ENCODE measurements around the gene MAGOH. TPM values are rescaled to one million over a fixed set of nuclear protein-coding genes. Genes with fewer than 3 reads are reported as not detected.
A peak's percentile ranks its signal among the peaks of the same experiment; 100 is the strongest.

Gene MAGOH
- total and polyA plus RNA-seq, 9 of the 15 experiments (the other 6 are each of a cell fraction or from before 2014, with no cell fraction given) = 102 to 342 (median 135) TPM

DNA sequence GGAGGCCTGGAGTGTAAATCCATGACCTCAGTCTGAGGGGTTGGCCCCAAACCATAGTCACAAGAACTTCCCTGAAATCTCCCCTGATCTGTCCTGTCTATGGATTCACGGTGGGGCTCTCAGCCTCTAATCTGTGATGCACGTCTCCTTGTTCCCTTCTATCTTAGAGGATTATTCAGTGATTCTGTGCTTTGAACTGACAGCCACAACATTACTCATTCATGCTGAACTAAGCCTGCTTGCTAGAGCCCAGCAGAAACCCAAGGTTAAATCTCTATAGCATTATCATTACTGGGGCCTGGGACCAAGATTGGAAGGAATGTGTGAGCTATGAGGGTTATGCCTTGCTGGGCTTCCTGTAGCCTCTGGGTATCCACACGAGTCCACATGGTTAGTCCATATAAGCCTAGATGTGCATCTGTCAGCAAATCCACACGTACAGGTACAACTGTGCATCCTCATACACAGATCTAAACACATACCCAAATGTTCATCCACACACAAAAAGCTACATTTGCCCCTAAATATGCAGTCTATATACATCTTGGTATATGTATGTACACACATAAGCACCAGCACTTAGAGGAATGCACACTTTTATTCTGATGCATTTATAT is 22.4 kb upstream of the MAGOH start (continued):
- TF ChIP-seq, protein P1, sequence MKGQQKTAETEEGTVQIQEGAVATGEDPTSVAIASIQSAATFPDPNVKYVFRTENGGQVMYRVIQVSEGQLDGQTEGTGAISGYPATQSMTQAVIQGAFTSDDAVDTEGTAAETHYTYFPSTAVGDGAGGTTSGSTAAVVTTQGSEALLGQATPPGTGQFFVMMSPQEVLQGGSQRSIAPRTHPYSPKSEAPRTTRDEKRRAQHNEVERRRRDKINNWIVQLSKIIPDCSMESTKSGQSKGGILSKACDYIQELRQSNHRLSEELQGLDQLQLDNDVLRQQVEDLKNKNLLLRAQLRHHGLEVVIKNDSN (CRISPR knock-in tag; IDR thresholded peaks at IDR 0.05) = no peak
- TF ChIP-seq ZKSCAN1 (IDR thresholded peaks at IDR 0.05; ENCODE audit: low read depth, low read length) = no peak

DNA sequence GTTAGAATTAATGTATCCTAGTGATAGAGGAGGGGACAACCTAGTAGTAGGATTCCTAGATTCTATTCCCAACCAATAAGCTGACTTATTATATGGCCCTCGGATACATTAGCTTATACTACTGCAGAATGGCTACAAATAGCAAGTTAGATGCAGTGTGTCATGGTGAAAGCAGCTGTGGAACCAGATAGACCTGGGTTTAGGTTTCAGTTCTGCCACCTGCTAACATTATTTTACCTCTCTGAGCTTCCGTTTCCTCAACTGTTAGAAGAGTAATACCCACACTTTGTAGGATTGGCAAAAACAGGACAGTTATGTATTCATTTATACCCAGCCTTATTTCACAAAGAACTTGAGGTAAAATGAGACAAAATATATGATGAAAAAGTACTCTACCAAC is 21.6 kb upstream of the MAGOH start:
- FAIRE-seq (peak; percentile 37), DNase-seq (ENCODE audit: extremely low read depth in 1 of 4, low spot score in 3 of 4) (no peak), ATAC-seq (no peak)
- intact Hi-C loops (cut with micrococcal nuclease) = no loop called here
- Histone ChIP-seq H3K4me1 (replicated peaks in 1 of 2; ENCODE audit: control insufficient read depth in 2 of 2, insufficient read depth in 2 of 2, low read length in 2 of 2) (no peaks in the 10 kb centered on the region; a peak in 1 of 5 replicates), H3K4me2 (ENCODE audit: insufficient read depth, low read length) (no peak overlapping the region), H3K9me3 (replicated peaks; ENCODE audit: control insufficient read depth, insufficient read depth, low read depth, low read length) (no peaks in the 10 kb centered on the region), H2AFZ (ENCODE audit: low read depth, low read length) (no peak overlapping the region), H4K20me1 (replicated peaks; ENCODE audit: control insufficient read depth, insufficient read depth, low read length) (peaks cover 4% of the 10 kb centered on the region; the same call in 1 of the 2 replicates), H3K9ac (ENCODE audit: insufficient read depth in 1 of 2, low read depth in 2 of 2, low read length in 2 of 2) (no peak overlapping the region), H3K79me2 (ENCODE audit: control insufficient read depth, insufficient read depth, low read length) (no peaks in the 10 kb centered on the region), H3K36me3 (ENCODE audit: control insufficient read depth, insufficient read depth, low read length) (peaks cover 100% of the 10 kb centered on the region), H3K27ac (ENCODE audit: extremely low read depth, low read depth, low read length) (no peak overlapping the region), H3K27me3 (ENCODE audit: control insufficient read depth in 2 of 2, insufficient read depth in 2 of 2, low read length in 2 of 2) (no peaks in the 10 kb centered on the region), H3K9me1 (ENCODE audit: control insufficient read depth, insufficient read depth, low read length) (peaks cover under 1% of the 10 kb centered on the region), H3K4me3 (no peak overlapping the region)
- CTCF ChIA-PET (ENCODE audit: low intra/inter-chr PET ratio) = no interaction called here
- WGBS (ENCODE audit: insufficient coverage, low coverage, missing lambda C conversion rate) = 94% methylated on average over 2 of the region's 2 CpGs
- POLR2A ChIA-PET = interaction anchor here (0.7 to 0.9 kb wide), 2 partner anchors 14 to 15 kb away, joined by 3 to 4 read pairs; no protein-coding TSS in a partner anchor
- in situ Hi-C loops (cut with MboI) = no loop called here
- no TSS peak for BruUV-seq (replicated peaks)
- TF ChIP-seq ZNF134 (CRISPR knock-in tag; conservative IDR thresholded peaks at IDR 0.05) (no peak), KAT7 (CRISPR knock-in tag; IDR thresholded peaks at IDR 0.05; ENCODE audit: borderline replicate concordance) (no peak), GABPB1 (CRISPR knock-in tag; IDR thresholded peaks at IDR 0.05) (no peak), PRMT5 (CRISPR knock-in tag; IDR thresholded peaks at IDR 0.05) (no peak), RFX1 (IDR thresholded peaks at IDR 0.05) (no peak), PPARD (CRISPR knock-in tag; IDR thresholded peaks at IDR 0.05) (no peak), LCOR (CRISPR knock-in tag; IDR thresholded peaks at IDR 0.05) (no peak), E2F3 (CRISPR knock-in tag; IDR thresholded peaks at IDR 0.05) (no peak), HEY1 (CRISPR knock-in tag; IDR thresholded peaks at IDR 0.05; ENCODE audit: borderline replicate concordance) (no peak)
- TF ChIP-seq, protein P2, sequence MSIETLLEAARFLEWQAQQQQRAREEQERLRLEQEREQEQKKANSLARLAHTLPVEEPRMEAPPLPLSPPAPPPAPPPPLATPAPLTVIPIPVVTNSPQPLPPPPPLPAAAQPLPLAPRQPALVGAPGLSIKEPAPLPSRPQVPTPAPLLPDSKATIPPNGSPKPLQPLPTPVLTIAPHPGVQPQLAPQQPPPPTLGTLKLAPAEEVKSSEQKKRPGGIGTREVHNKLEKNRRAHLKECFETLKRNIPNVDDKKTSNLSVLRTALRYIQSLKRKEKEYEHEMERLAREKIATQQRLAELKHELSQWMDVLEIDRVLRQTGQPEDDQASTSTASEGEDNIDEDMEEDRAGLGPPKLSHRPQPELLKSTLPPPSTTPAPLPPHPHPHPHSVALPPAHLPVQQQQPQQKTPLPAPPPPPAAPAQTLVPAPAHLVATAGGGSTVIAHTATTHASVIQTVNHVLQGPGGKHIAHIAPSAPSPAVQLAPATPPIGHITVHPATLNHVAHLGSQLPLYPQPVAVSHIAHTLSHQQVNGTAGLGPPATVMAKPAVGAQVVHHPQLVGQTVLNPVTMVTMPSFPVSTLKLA (conservative IDR thresholded peaks at IDR 0.05) = no peak
- TF ChIP-seq, protein P3, sequence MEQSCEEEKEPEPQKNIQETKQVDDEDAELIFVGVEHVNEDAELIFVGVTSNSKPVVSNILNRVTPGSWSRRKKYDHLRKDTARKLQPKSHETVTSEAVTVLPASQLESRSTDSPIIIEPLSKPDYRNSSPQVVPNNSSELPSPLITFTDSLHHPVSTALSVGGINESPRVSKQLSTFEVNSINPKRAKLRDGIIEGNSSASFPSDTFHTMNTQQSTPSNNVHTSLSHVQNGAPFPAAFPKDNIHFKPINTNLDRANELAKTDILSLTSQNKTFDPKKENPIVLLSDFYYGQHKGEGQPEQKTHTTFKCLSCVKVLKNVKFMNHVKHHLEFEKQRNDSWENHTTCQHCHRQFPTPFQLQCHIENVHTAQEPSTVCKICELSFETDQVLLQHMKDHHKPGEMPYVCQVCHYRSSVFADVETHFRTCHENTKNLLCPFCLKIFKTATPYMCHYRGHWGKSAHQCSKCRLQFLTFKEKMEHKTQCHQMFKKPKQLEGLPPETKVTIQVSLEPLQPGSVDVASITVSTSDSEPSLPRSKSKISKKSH (CRISPR knock-in tag; IDR thresholded peaks at IDR 0.05) = no peak
- TF ChIP-seq, protein P4, sequence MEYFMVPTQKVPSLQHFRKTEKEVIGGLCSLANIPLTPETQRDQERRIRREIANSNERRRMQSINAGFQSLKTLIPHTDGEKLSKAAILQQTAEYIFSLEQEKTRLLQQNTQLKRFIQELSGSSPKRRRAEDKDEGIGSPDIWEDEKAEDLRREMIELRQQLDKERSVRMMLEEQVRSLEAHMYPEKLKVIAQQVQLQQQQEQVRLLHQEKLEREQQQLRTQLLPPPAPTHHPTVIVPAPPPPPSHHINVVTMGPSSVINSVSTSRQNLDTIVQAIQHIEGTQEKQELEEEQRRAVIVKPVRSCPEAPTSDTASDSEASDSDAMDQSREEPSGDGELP (CRISPR knock-in tag; IDR thresholded peaks at IDR 0.05; ENCODE audit: borderline replicate concordance) = no peak

All from K562 (cell line).